Measurements from ENCODE around the gene XKR7. TPM values are rescaled to one million over a fixed set of nuclear protein-coding genes. Genes with fewer than 3 reads are reported as not detected.

The XKR7 gene
- total RNA-seq, 1 donor from 2014 or later, result 0.17 TPM

GRCh38 chr20:31989030-31989645, 21.2 kb downstream of the XKR7 start:
- H3K4me3 ChIP-seq (ENCODE audit: low read depth, low read length), result no peak overlapping the region
- DNase-seq (ENCODE audit: low read depth), result no peak
- TF ChIP-seq, protein P1, sequence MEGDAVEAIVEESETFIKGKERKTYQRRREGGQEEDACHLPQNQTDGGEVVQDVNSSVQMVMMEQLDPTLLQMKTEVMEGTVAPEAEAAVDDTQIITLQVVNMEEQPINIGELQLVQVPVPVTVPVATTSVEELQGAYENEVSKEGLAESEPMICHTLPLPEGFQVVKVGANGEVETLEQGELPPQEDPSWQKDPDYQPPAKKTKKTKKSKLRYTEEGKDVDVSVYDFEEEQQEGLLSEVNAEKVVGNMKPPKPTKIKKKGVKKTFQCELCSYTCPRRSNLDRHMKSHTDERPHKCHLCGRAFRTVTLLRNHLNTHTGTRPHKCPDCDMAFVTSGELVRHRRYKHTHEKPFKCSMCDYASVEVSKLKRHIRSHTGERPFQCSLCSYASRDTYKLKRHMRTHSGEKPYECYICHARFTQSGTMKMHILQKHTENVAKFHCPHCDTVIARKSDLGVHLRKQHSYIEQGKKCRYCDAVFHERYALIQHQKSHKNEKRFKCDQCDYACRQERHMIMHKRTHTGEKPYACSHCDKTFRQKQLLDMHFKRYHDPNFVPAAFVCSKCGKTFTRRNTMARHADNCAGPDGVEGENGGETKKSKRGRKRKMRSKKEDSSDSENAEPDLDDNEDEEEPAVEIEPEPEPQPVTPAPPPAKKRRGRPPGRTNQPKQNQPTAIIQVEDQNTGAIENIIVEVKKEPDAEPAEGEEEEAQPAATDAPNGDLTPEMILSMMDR (conservative IDR thresholded peaks at IDR 0.05; ENCODE audit: low read depth, low read length), result no peak

DNA sequence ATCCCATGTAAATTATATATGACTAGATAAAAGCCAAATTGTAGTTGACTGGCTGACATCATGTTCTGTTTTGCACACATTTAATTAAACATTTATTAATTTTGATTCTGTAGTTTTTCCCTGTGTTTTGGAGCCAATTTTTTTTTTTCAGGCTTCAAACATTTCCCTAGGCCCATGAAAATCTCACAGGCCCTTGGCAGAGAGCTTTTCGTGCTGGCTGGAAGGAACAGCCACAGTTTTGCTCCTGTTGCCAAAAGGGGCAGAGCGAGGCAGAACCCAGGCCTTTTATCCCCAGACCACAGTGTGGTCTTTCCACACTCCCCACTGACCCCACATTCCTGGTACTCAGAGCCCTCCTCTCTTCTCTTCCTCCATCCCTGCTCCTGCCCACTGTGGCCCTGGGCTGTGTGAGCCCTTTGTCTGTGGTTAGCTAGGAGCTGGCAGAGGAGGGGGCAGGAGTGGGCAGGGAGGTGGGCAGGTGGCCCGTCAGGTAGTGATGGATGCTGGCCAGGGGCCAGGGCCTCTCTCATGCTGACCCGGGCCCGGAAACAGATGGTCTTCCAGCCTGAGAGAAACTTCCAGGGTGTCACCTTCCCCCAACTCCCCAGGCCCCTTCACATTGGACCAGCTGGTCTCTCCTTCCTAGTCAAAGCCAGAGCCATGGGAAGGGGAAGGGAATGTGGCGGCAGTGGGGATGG, 22.8 kb downstream of the XKR7 start:
- H3K4me3 ChIP-seq (ENCODE audit: low read depth, low read length), result no peak overlapping the region
- TF ChIP-seq, protein P1 (conservative IDR thresholded peaks at IDR 0.05; ENCODE audit: low read depth, low read length), result no peak
- no peak for DNase-seq (ENCODE audit: low read depth)

- H3K4me3 ChIP-seq (ENCODE audit: low read depth, low read length), result no peak overlapping the region
- DNase-seq (ENCODE audit: low read depth), result no peak
Measured at GRCh38 chr20:31991339-31991705, 23.4 kb downstream of the XKR7 start.

DNA sequence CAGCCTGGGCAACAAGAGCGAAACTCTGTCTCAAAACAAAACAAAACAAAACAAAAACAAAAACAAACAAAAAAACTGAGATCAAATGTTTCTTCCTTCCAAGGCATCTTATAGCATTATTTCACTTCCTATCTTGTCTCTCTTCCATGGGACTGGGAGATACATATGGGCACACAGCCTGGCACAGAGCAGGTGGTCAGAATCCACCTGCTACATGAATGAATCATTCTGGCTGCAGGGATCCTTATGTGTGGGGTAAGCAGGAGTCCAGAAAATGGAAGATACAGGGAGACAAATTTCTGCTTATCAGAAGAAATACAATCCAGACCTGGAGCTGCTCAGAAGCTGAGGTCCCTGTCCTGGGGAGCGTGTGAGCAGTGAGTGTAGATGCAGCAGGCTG, 24.1 kb downstream of the XKR7 start:
- H3K4me3 ChIP-seq (ENCODE audit: low read depth, low read length), result no peak overlapping the region
- DNase-seq (ENCODE audit: low read depth), result no peak
- TF ChIP-seq, protein P1 (conservative IDR thresholded peaks at IDR 0.05; ENCODE audit: low read depth, low read length), result no peak

More at GRCh38 chr20:31991339-31991705, 23.4 kb downstream of the XKR7 start:
- TF ChIP-seq, protein P1 (conservative IDR thresholded peaks at IDR 0.05; ENCODE audit: low read depth, low read length), result no peak

DNA sequence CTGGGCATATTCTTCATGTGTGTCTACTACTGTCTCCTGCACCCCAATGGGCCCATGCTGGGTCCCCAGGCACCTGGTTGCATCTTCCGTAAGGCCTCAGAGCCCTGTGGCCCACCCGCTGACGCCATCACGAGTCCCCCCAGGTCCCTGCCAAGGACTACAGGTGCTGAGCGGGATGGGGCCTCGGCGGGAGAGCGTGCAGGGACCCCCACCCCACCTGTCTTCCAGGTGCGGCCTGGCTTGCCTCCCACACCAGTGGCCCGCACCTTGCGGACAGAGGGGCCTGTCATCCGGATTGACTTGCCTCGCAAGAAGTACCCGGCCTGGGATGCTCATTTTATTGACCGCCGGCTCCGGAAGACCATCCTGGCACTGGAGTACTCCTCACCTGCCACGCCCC, 29.0 kb downstream of the XKR7 start:
- no peak for DNase-seq (ENCODE audit: low read depth)
- TF ChIP-seq, protein P1 (conservative IDR thresholded peaks at IDR 0.05; ENCODE audit: low read depth, low read length), result no peak
- H3K4me3 ChIP-seq (ENCODE audit: low read depth, low read length), result no peak overlapping the region

DNA sequence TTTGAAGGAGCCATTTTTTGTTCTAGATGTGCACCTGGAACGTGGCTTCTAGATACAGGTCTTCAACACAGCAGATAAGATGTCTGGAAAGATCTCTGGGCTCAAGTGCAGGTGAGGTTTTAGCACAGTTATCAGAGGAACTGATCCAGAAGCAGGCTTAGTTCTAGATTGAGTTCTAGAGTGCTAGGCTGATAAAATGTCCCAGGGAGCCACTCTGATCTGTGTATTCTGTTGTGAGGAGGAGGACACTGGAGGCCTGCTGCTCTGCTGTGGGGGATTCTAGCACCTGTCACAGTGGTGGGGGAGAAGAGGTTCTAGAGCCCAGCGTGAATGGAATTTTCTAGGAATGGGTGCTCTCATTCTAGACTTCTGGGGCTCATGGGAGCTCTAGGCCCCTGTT, 30.3 kb downstream of the XKR7 start:
- TF ChIP-seq, protein P1 (conservative IDR thresholded peaks at IDR 0.05; ENCODE audit: low read depth, low read length), result no peak
- DNase-seq (ENCODE audit: low read depth), result no peak
- H3K4me3 ChIP-seq (ENCODE audit: low read depth, low read length), result no peak overlapping the region

GRCh38 chr20:32003325-32003724, 35.4 kb downstream of the XKR7 start:
- no peak overlapping the region for H3K4me3 ChIP-seq (ENCODE audit: low read depth, low read length)
- TF ChIP-seq, protein P1 (conservative IDR thresholded peaks at IDR 0.05; ENCODE audit: low read depth, low read length), result no peak
- DNase-seq (ENCODE audit: low read depth), result no peak

Measured in epithelial cell of proximal tubule (primary cell).